HG03103 (cell line): ENCODE results near the gene SYK.
"Not testable (repeated sequence)": the region's sequence is repeated elsewhere in the genome, so short reads cannot be mapped to it uniquely, and the experiment has no call there.

Experiments used
- ATAC-seq: cut with Tn5 transposase; IDR thresholded peaks from one replicate; pipeline ENCODE4 v1.9.1; 2021; ENCODE audit warnings: low read depth; ENCODE audit not compliant: unreplicated experiment

SYK gene

GRCh38 chr9:90801241-90801972, at the start of gene SYK:
SYK (plus strand) TSS chr9:90801819; CDS start chr9:90843899, 42,080 bp downstream.
- peak; percentile 42 for ATAC-seq

GRCh38 chr9:90755514-90756371, 45.9 kb upstream of the SYK start:
- ATAC-seq = not testable (repeated sequence)

GRCh38 chr9:90760577-90760976, 41.0 kb upstream of the SYK start:
- ATAC-seq = not testable (repeated sequence)

- no peak for ATAC-seq
Observed at GRCh38 chr9:90766731-90767130, 34.9 kb upstream of the SYK start.

GRCh38 chr9:90767523-90768100, 34.0 kb upstream of the SYK start:
- no peak for ATAC-seq

- ATAC-seq = peak; percentile 48
Observed at GRCh38 chr9:90770182-90770738, 31.4 kb upstream of the SYK start.

GRCh38 chr9:90770927-90771326, 30.7 kb upstream of the SYK start:
- no peak for ATAC-seq

GRCh38 chr9:90772386-90772785, 29.2 kb upstream of the SYK start:
- ATAC-seq = no peak

- ATAC-seq = no peak
Observed at GRCh38 chr9:90773617-90774016, 28.0 kb upstream of the SYK start.

GRCh38 chr9:90774071-90774470, 27.5 kb upstream of the SYK start:
- no peak for ATAC-seq

GRCh38 chr9:90774682-90775081, 26.9 kb upstream of the SYK start:
- peak; percentile 72 for ATAC-seq

- ATAC-seq = no peak
Observed at GRCh38 chr9:90775657-90776056, 26.0 kb upstream of the SYK start.

GRCh38 chr9:90778746-90779145, 22.9 kb upstream of the SYK start:
- ATAC-seq = no peak

GRCh38 chr9:90783552-90783951, 18.1 kb upstream of the SYK start:
- ATAC-seq = no peak

- ATAC-seq = no peak
Observed at GRCh38 chr9:90783964-90784363, 17.7 kb upstream of the SYK start.

GRCh38 chr9:90787771-90788460, 13.7 kb upstream of the SYK start:
- peak; percentile 60 for ATAC-seq

- ATAC-seq = peak; percentile 39
Observed at GRCh38 chr9:90788527-90788926, 13.1 kb upstream of the SYK start.

- no peak for ATAC-seq
Observed at GRCh38 chr9:90789408-90789807, 12.2 kb upstream of the SYK start.

GRCh38 chr9:90789862-90790261, 11.8 kb upstream of the SYK start:
- ATAC-seq = no peak

GRCh38 chr9:90793024-90793423, 8.6 kb upstream of the SYK start:
- ATAC-seq = not testable (repeated sequence)
